Stimulated activated naive CD4-positive, alpha-beta T cell (primary cell): Measurements from ENCODE around the gene CLEC18B.
A peak's percentile ranks its signal among the peaks of the same experiment; 100 is the strongest.
"Not testable (repeated sequence)": the region's sequence is repeated elsewhere in the genome, so short reads cannot be mapped to it uniquely, and the experiment has no call there.

Source experiments
- DNase-seq, 6 experiments: peaks; one replicate each; lab custom pipeline; 2025; lab: John Stamatoyannopoulos, UW

Gene CLEC18B

GRCh38 chr16:74443624-74444346 lies 22.5 kb upstream of the CLEC18B start:
- not testable (repeated sequence) for DNase-seq

GRCh38 chr16:74439685-74440084 lies 18.4 kb upstream of the CLEC18B start:
- DNase-seq = no peak

GRCh38 chr16:74438492-74438979 lies 17.3 kb upstream of the CLEC18B start:
- DNase-seq = no peak

- DNase-seq = no peak
These were observed 10.2 kb upstream of the CLEC18B start for GRCh38 chr16:74431516-74431915.

- DNase-seq = peak in 5 of 6 experiments; percentile 11 to 58 (median 44)
These were observed 8.9 kb upstream of the CLEC18B start for GRCh38 chr16:74430036-74430712.

- not testable (repeated sequence) for DNase-seq
These were observed 7.2 kb upstream of the CLEC18B start for GRCh38 chr16:74428493-74428892.

GRCh38 chr16:74425751-74426150 lies 4.5 kb upstream of the CLEC18B start:
- not testable (repeated sequence) for DNase-seq

- DNase-seq = not testable (repeated sequence)
These were observed 2.4 kb upstream of the CLEC18B start for GRCh38 chr16:74423721-74424120.

- DNase-seq = not testable (repeated sequence)
These were observed 808 bp upstream of the CLEC18B start for GRCh38 chr16:74422086-74422485.

- not testable (repeated sequence) for DNase-seq
These were observed 156 bp upstream of the CLEC18B start for GRCh38 chr16:74421482-74421785.

GRCh38 chr16:74419811-74420210 lies 1.5 kb downstream of the CLEC18B start:
- DNase-seq = not testable (repeated sequence)

- not testable (repeated sequence) for DNase-seq
These were observed 3.4 kb downstream of the CLEC18B start for GRCh38 chr16:74417897-74418296.

- DNase-seq = not testable (repeated sequence)
These were observed 7.4 kb downstream of the CLEC18B start for GRCh38 chr16:74413920-74414319.

GRCh38 chr16:74413485-74413884 lies 7.8 kb downstream of the CLEC18B start:
- DNase-seq = not testable (repeated sequence)

GRCh38 chr16:74412775-74413390 lies 8.4 kb downstream of the CLEC18B start:
- not testable (repeated sequence) for DNase-seq

- DNase-seq = not testable (repeated sequence)
These were observed 9.0 kb downstream of the CLEC18B start for GRCh38 chr16:74412138-74412774.

- not testable (repeated sequence) for DNase-seq
These were observed 10.3 kb downstream of the CLEC18B start for GRCh38 chr16:74410981-74411380.

- DNase-seq = not testable (repeated sequence)
These were observed 11.0 kb downstream of the CLEC18B start for GRCh38 chr16:74410057-74410957.

- not testable (repeated sequence) for DNase-seq
These were observed 11.9 kb downstream of the CLEC18B start for GRCh38 chr16:74409185-74409981.

- DNase-seq = not testable (repeated sequence)
These were observed 13.9 kb downstream of the CLEC18B start for GRCh38 chr16:74407362-74407705.
